HEK293 (cell line): ENCODE results near the gene LST1.

Experiments
- EGR2 ChIP-seq: fragments of 450-650 bp; formaldehyde crosslinking; IDR thresholded peaks from 2 replicates; pipeline ENCODE4 v1.5.1; 2016; ENCODE audit warnings: low read depth, missing biosample characterization, missing genetic modification characterization
- ELK4 ChIP-seq: IDR thresholded peaks from 2 replicates; pipeline ENCODE4 v1.6.1; 2011; ENCODE audit warnings: mild to moderate bottlenecking, low read depth, low read length, borderline replicate concordance
- GFI1B ChIP-seq: fragments of 450-650 bp; formaldehyde crosslinking; IDR thresholded peaks from 2 replicates; pipeline ENCODE4 v1.5.1; 2016; ENCODE audit warnings: missing biosample characterization, missing genetic modification characterization
- GLIS1 ChIP-seq: fragments of 450-650 bp; formaldehyde crosslinking; IDR thresholded peaks from 2 replicates; pipeline ENCODE4 v1.5.1; 2016; ENCODE audit warnings: missing biosample characterization, missing genetic modification characterization
- OVOL3 ChIP-seq: fragments of 450-650 bp; formaldehyde crosslinking; IDR thresholded peaks from 2 replicates; pipeline ENCODE4 v1.5.1; 2016; ENCODE audit warnings: missing biosample characterization, missing genetic modification characterization
- PRDM2 ChIP-seq: fragments of 450-650 bp; formaldehyde crosslinking; IDR thresholded peaks from 2 replicates; pipeline ENCODE4 v1.5.1; 2016; ENCODE audit warnings: missing biosample characterization, missing genetic modification characterization, borderline replicate concordance
- SCRT2 ChIP-seq: fragments of 450-650 bp; formaldehyde crosslinking; IDR thresholded peaks from 2 replicates; pipeline ENCODE4 v1.5.1; 2016; ENCODE audit warnings: missing biosample characterization, missing genetic modification characterization
- ZBTB10 ChIP-seq: fragments of 450-650 bp; formaldehyde crosslinking; IDR thresholded peaks from 2 replicates; pipeline ENCODE4 v1.5.1; 2016; ENCODE audit warnings: missing biosample characterization, missing genetic modification characterization
- ZBTB11 ChIP-seq: fragments of 450-650 bp; formaldehyde crosslinking; conservative IDR thresholded peaks from 2 replicates; pipeline ENCODE4 v1.5.1; 2016; ENCODE audit warnings: low read depth, missing biosample characterization, missing genetic modification characterization
- ZBTB48 ChIP-seq: fragments of 450-650 bp; formaldehyde crosslinking; IDR thresholded peaks from 2 replicates; pipeline ENCODE4 v1.5.1; 2016; ENCODE audit warnings: missing biosample characterization, missing genetic modification characterization
- ZFP3 ChIP-seq: fragments of 450-650 bp; formaldehyde crosslinking; IDR thresholded peaks from 2 replicates; pipeline ENCODE4 v1.5.1; 2016; ENCODE audit warnings: low read depth, missing biosample characterization, missing genetic modification characterization
- ZFP69B ChIP-seq: fragments of 450-650 bp; formaldehyde crosslinking; IDR thresholded peaks from 2 replicates; pipeline ENCODE4 v1.5.1; 2016; ENCODE audit warnings: missing biosample characterization, missing genetic modification characterization
- ZNF133 ChIP-seq: fragments of 450-650 bp; formaldehyde crosslinking; IDR thresholded peaks from 2 replicates; pipeline ENCODE4 v1.5.1; 2016; ENCODE audit warnings: missing biosample characterization, missing genetic modification characterization
- ZNF140 ChIP-seq: fragments of 450-650 bp; formaldehyde crosslinking; IDR thresholded peaks from 2 replicates; pipeline ENCODE4 v1.5.1; 2016; ENCODE audit warnings: missing biosample characterization, missing genetic modification characterization
- ZNF157 ChIP-seq: fragments of 450-650 bp; formaldehyde crosslinking; IDR thresholded peaks from 2 replicates; pipeline ENCODE4 v1.5.1; 2016; ENCODE audit warnings: missing biosample characterization, missing genetic modification characterization
- ZNF223 ChIP-seq: fragments of 450-650 bp; formaldehyde crosslinking; IDR thresholded peaks from 2 replicates; pipeline ENCODE4 v1.5.1; 2016; ENCODE audit warnings: missing biosample characterization, missing genetic modification characterization
- ZNF302 ChIP-seq: fragments of 450-650 bp; formaldehyde crosslinking; IDR thresholded peaks from 2 replicates; pipeline ENCODE4 v1.5.1; 2016; ENCODE audit warnings: missing biosample characterization, missing genetic modification characterization, low read depth
- ZNF37A ChIP-seq: fragments of 450-650 bp; IDR thresholded peaks from 2 replicates; pipeline ENCODE4 v1.5.1; 2018; ENCODE audit warnings: missing biosample characterization, missing genetic modification characterization
- ZNF530 ChIP-seq: fragments of 450-650 bp; formaldehyde crosslinking; IDR thresholded peaks from 2 replicates; pipeline ENCODE4 v1.5.1; 2016; ENCODE audit warnings: low read depth, missing biosample characterization, missing genetic modification characterization
- ZNF558 ChIP-seq: fragments of 450-650 bp; formaldehyde crosslinking; IDR thresholded peaks from 2 replicates; pipeline ENCODE4 v1.5.1; 2016; ENCODE audit warnings: missing biosample characterization, missing genetic modification characterization
- ZNF585B ChIP-seq: fragments of 450-650 bp; formaldehyde crosslinking; IDR thresholded peaks from 2 replicates; pipeline ENCODE4 v1.5.1; 2016; ENCODE audit warnings: missing biosample characterization, missing genetic modification characterization
- ZNF624 ChIP-seq: fragments of 450-650 bp; formaldehyde crosslinking; IDR thresholded peaks from 2 replicates; pipeline ENCODE4 v1.5.1; 2017; ENCODE audit warnings: missing biosample characterization, missing genetic modification characterization
- ZNF629 ChIP-seq: fragments of 450-650 bp; formaldehyde crosslinking; IDR thresholded peaks from 2 replicates; pipeline ENCODE4 v1.5.1; 2017; ENCODE audit warnings: missing biosample characterization, missing genetic modification characterization
- ZNF654 ChIP-seq: fragments of 450-650 bp; formaldehyde crosslinking; IDR thresholded peaks from 2 replicates; pipeline ENCODE4 v1.5.1; 2016; ENCODE audit warnings: low read depth, missing biosample characterization, missing genetic modification characterization
- ZNF777 ChIP-seq: fragments of 450-650 bp; formaldehyde crosslinking; IDR thresholded peaks from 2 replicates; pipeline ENCODE4 v1.5.1; 2017; ENCODE audit warnings: missing biosample characterization, missing genetic modification characterization, borderline replicate concordance
- ZNF830 ChIP-seq: fragments of 450-650 bp; IDR thresholded peaks from 2 replicates; pipeline ENCODE4 v1.5.0; 2018; ENCODE audit warnings: missing biosample characterization, missing genetic modification characterization, low read depth, mild to moderate bottlenecking, moderate library complexity

Gene LST1

GRCh38 chr6:31546958-31547726 is 38.9 kb upstream of the LST1 start, which contains the start of gene NFKBIL1 (continued):
- TF ChIP-seq ZBTB10 (tag by site-specific recombination) (peak; percentile 91), ZBTB11 (tag by site-specific recombination) (peak; percentile 100), ZNF140 (tag by site-specific recombination) (no peak), ZNF629 (tag by site-specific recombination) (peak; percentile 96), ZNF157 (tag by site-specific recombination) (no peak), ZNF133 (tag by site-specific recombination) (no peak), ZFP69B (tag by site-specific recombination) (peak; percentile 92), ZNF302 (tag by site-specific recombination) (no peak), PRDM2 (tag by site-specific recombination) (no peak), ZNF37A (tag by site-specific recombination) (no peak), OVOL3 (tag by site-specific recombination) (no peak), ZNF654 (tag by site-specific recombination) (peak; percentile 24), ZNF624 (no peak), ZNF558 (tag by site-specific recombination) (peak; percentile 54; the same call in 1 of the 2 replicates), ZFP3 (tag by site-specific recombination) (no peak), ZBTB48 (tag by site-specific recombination) (peak; percentile 87), GFI1B (no peak), ZNF223 (tag by site-specific recombination) (no peak), SCRT2 (tag by site-specific recombination) (no peak), ELK4 (no peak), ZNF530 (tag by site-specific recombination) (no peak), ZNF777 (tag by site-specific recombination) (no peak), GLIS1 (tag by site-specific recombination) (peak; percentile 65; the same call in 1 of the 2 replicates), ZNF585B (no peak), ZNF830 (tag by site-specific recombination) (no peak), EGR2 (peak; percentile 63)
